ENCODE measurements around the gene CERK.

DNA sequence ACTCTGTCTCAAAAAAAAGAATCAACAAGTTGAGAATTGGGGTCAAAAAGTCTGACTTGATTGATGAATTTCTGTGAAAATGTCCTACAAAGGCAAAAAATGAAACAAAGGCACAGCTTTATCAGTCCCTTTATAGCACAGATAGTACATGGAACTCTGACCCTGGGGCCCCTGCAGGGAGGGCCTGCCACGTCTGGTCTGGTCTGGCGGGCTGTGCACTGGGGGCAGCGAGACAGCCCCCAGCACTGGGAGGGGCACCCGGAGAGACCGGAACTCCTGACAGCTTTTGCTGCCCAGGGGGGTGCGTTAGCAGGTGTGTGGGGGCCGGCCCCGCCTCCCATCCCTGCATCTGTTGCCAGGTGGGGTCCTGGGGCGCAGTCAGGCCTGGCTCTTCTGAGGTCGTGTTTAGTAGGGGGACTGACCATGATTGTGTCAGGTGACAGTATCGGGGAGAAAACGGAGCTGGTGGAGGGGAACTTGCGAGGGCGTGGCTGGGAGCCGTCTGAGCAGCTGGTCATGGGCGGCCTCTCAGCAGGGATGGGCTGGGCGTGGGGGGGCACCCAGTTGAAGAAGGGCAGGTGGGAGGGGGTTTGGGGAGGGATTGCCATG lies 66.1 kb downstream of the CERK start:
- no peak for TF ChIP-seq EZH2 (optimal IDR thresholded peaks at IDR 0.05; ENCODE audit: low read depth, low read length)
- TF ChIP-seq EZH2phosphoT487 (IDR thresholded peaks at IDR 0.05; ENCODE audit: low read length): no peak
